GM23338 (cell line): ENCODE results near the gene FOXP4. TPM values are rescaled to one million over a fixed set of nuclear protein-coding genes. Genes with fewer than 3 reads are reported as not detected.

Source experiments
- ATAC-seq: fragments of 200-7000 bp; cut with Tn5 transposase; 3 replicates; pipeline ENCODE4 v1.9.1; 2020
- DNase-seq: peaks from one replicate; pipeline ENCODE4 v3.0.0-alpha.2; 2015; ENCODE audit warnings: low spot score
- H2AFZ ChIP-seq: fragments of 200-600 bp; sonication (generic); 2 replicates; pipeline ENCODE4 v1.8.0; 2016; ENCODE audit warnings: antibody characterized with exemption, mild to moderate bottlenecking, moderate library complexity
- H3F3A ChIP-seq: fragments of 200-600 bp; sonication (generic); replicated peaks from 2 replicates; pipeline ENCODE4 v1.8.0; 2017; ENCODE audit warnings: antibody characterized with exemption, mixed run types, low read depth
- H3K27ac ChIP-seq: fragments of 200-600 bp; sonication (generic); 2 replicates; pipeline ENCODE4 v1.6.1; 2016; ENCODE audit warnings: low read depth
- H3K27me3 ChIP-seq: fragments of 200-600 bp; sonication (generic); 2 replicates; pipeline ENCODE4 v1.8.0; 2016; ENCODE audit warnings: mild to moderate bottlenecking, mixed run types, moderate library complexity; ENCODE audit not compliant: insufficient read depth
- H3K36me3 ChIP-seq: fragments of 200-600 bp; sonication (generic); 2 replicates; pipeline ENCODE4 v1.8.0; 2016; ENCODE audit warnings: mild to moderate bottlenecking; ENCODE audit not compliant: insufficient read depth
- H3K4me1 ChIP-seq: fragments of 200-600 bp; sonication (generic); 2 replicates; pipeline ENCODE4 v1.8.0; 2016; ENCODE audit warnings: mild to moderate bottlenecking, moderate library complexity; ENCODE audit not compliant: insufficient read depth
- H3K4me2 ChIP-seq: fragments of 200-600 bp; sonication (generic); 2 replicates; pipeline ENCODE4 v1.7.1; 2017; ENCODE audit warnings: mixed run types
- H3K4me3 ChIP-seq: fragments of 200-600 bp; sonication (generic); 2 replicates; pipeline ENCODE4 v1.6.1; 2016; ENCODE audit warnings: mixed run types
- H3K79me2 ChIP-seq: fragments of 200-600 bp; sonication (generic); replicated peaks from 2 replicates; pipeline ENCODE4 v1.8.0; 2017; ENCODE audit warnings: mild to moderate bottlenecking; ENCODE audit not compliant: insufficient read depth
- H3K9me2 ChIP-seq: fragments of 200-600 bp; sonication (generic); 2 replicates; pipeline ENCODE4 v1.8.0; 2017; ENCODE audit not compliant: insufficient read depth
- H4K20me1 ChIP-seq: fragments of 200-600 bp; sonication (generic); replicated peaks from 2 replicates; pipeline ENCODE4 v1.8.0; 2017; ENCODE audit warnings: mild to moderate bottlenecking; ENCODE audit not compliant: insufficient read depth
- H3K27ac Mint-ChIP-seq: 2 replicates; pipeline ENCODE4 v1.8.0; 2020; ENCODE audit warnings: inconsistent platforms, mild to moderate bottlenecking, moderate library complexity, mixed read lengths
- H3K27me3 Mint-ChIP-seq: 3 replicates; pipeline ENCODE4 v1.8.0; 2022; ENCODE audit warnings: low read depth, mild to moderate bottlenecking, moderate library complexity, mixed read lengths, inconsistent platforms; ENCODE audit not compliant: insufficient read depth, poor library complexity
- H3K36me3 Mint-ChIP-seq: 3 replicates; pipeline ENCODE4 v1.8.0; 2021; ENCODE audit warnings: low read depth, mild to moderate bottlenecking, inconsistent platforms, moderate library complexity, mixed read lengths
- H3K4me1 Mint-ChIP-seq: 3 replicates; pipeline ENCODE4 v1.8.0; 2020; ENCODE audit warnings: mild to moderate bottlenecking, inconsistent platforms, mixed read lengths
- H3K4me3 Mint-ChIP-seq: 3 replicates; pipeline ENCODE4 v1.8.0; 2021; ENCODE audit warnings: moderate library complexity, mild to moderate bottlenecking, inconsistent platforms, mixed read lengths
- H3K9me3 Mint-ChIP-seq: 3 replicates; pipeline ENCODE4 v1.8.0; 2020; ENCODE audit warnings: moderate library complexity, mild to moderate bottlenecking, inconsistent platforms, mixed read lengths
- CREB1 ChIP-seq: fragments of 250-450 bp; sonication (Bioruptor Pico); IDR thresholded peaks from 2 replicates; pipeline ENCODE4 v1.5.0; 2020; ENCODE audit warnings: low read depth, mild to moderate bottlenecking, moderate library complexity
- EZH2phosphoT487 ChIP-seq: fragments of 200-600 bp; sonication (generic); IDR thresholded peaks from one replicate; pipeline ENCODE4 v1.8.1; 2018; ENCODE audit warnings: antibody characterized with exemption; ENCODE audit not compliant: unreplicated experiment
- NANOG ChIP-seq: IDR thresholded peaks from 2 replicates; pipeline ENCODE4 v1.6.1; 2016; ENCODE audit warnings: antibody characterized with exemption, borderline replicate concordance
- ZNF331 ChIP-seq: fragments of 250-450 bp; sonication (Bioruptor Pico); IDR thresholded peaks from 2 replicates; pipeline ENCODE4 v1.5.0; 2020; ENCODE audit warnings: low read depth, mild to moderate bottlenecking, moderate library complexity
- polyA plus RNA-seq: library from polyadenylated mRNA; unstranded; fragments of >200 nt; fragmentation: Nextera tagmentation; extraction: Ambion mirVana; gene quantifications from 2 replicates; pipeline ENCODE4 v1.2.1, GENCODE V29; 2016
- total RNA-seq: library from RNA; depleted of rRNA; stranded (reverse); fragments of >200 nt; shearing (Covaris generic); gene quantifications from 2 replicates; pipeline ENCODE4 v1.2.3, GENCODE V29; 2014
- TF ChIP-seq, protein P1 (sequence below): fragments of 250-450 bp; sonication (Bioruptor Pico); IDR thresholded peaks from 2 replicates; pipeline ENCODE4 v1.5.0; 2020; ENCODE audit warnings: mild to moderate bottlenecking, moderate library complexity
- TF ChIP-seq, protein P2 (sequence below): IDR thresholded peaks from one replicate; pipeline ENCODE4 v1.6.1; 2018; ENCODE audit warnings: antibody characterized with exemption; ENCODE audit not compliant: unreplicated experiment

The FOXP4 gene
- total and polyA plus RNA-seq, 2 experiments from 2014 or later, result 5.1 to 13.5 TPM

- TF ChIP-seq, protein P1, sequence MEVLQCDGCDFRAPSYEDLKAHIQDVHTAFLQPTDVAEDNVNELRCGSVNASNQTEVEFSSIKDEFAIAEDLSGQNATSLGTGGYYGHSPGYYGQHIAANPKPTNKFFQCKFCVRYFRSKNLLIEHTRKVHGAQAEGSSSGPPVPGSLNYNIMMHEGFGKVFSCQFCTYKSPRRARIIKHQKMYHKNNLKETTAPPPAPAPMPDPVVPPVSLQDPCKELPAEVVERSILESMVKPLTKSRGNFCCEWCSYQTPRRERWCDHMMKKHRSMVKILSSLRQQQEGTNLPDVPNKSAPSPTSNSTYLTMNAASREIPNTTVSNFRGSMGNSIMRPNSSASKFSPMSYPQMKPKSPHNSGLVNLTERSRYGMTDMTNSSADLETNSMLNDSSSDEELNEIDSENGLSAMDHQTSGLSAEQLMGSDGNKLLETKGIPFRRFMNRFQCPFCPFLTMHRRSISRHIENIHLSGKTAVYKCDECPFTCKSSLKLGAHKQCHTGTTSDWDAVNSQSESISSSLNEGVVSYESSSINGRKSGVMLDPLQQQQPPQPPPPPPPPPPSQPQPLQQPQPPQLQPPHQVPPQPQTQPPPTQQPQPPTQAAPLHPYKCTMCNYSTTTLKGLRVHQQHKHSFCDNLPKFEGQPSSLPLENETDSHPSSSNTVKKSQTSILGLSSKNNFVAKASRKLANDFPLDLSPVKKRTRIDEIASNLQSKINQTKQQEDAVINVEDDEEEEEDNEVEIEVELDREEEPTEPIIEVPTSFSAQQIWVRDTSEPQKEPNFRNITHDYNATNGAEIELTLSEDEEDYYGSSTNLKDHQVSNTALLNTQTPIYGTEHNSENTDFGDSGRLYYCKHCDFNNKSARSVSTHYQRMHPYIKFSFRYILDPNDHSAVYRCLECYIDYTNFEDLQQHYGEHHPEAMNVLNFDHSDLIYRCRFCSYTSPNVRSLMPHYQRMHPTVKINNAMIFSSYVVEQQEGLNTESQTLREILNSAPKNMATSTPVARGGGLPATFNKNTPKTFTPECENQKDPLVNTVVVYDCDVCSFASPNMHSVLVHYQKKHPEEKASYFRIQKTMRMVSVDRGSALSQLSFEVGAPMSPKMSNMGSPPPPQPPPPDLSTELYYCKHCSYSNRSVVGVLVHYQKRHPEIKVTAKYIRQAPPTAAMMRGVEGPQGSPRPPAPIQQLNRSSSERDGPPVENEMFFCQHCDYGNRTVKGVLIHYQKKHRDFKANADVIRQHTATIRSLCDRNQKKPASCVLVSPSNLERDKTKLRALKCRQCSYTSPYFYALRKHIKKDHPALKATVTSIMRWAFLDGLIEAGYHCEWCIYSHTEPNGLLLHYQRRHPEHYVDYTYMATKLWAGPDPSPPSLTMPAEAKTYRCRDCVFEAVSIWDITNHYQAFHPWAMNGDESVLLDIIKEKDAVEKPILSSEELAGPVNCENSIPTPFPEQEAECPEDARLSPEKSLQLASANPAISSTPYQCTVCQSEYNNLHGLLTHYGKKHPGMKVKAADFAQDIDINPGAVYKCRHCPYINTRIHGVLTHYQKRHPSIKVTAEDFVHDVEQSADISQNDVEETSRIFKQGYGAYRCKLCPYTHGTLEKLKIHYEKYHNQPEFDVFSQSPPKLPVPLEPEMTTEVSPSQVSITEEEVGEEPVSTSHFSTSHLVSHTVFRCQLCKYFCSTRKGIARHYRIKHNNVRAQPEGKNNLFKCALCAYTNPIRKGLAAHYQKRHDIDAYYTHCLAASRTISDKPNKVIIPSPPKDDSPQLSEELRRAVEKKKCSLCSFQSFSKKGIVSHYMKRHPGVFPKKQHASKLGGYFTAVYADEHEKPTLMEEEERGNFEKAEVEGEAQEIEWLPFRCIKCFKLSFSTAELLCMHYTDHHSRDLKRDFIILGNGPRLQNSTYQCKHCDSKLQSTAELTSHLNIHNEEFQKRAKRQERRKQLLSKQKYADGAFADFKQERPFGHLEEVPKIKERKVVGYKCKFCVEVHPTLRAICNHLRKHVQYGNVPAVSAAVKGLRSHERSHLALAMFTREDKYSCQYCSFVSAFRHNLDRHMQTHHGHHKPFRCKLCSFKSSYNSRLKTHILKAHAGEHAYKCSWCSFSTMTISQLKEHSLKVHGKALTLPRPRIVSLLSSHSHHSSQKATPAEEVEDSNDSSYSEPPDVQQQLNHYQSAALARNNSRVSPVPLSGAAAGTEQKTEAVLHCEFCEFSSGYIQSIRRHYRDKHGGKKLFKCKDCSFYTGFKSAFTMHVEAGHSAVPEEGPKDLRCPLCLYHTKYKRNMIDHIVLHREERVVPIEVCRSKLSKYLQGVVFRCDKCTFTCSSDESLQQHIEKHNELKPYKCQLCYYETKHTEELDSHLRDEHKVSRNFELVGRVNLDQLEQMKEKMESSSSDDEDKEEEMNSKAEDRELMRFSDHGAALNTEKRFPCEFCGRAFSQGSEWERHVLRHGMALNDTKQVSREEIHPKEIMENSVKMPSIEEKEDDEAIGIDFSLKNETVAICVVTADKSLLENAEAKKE, result no peak
- TF ChIP-seq ZNF331 (CRISPR knock-in tag), result no peak
These were observed 37.7 kb upstream of the FOXP4 start (continued) for GRCh38 chr6:41508479-41508878.

- peaks cover 53% of the 10 kb centered on the region for H3K27me3 Mint-ChIP-seq
- H3K27me3 ChIP-seq, result peaks cover 97% of the 10 kb centered on the region
- H3F3A ChIP-seq, result peaks cover 14% of the 10 kb centered on the region
- no peaks in the 10 kb centered on the region for H3K79me2 ChIP-seq
- peaks cover 12% of the 10 kb centered on the region for H3K4me1 Mint-ChIP-seq
- H3K27ac Mint-ChIP-seq, result no peak overlapping the region
- no peaks in the 10 kb centered on the region for H3K9me3 Mint-ChIP-seq
- no peaks in the 10 kb centered on the region for H3K9me2 ChIP-seq
- no peak overlapping the region for H3K4me3 Mint-ChIP-seq
- H3K4me3 ChIP-seq, result no peak overlapping the region
- ATAC-seq (no peak), DNase-seq (no peak)
- H3K36me3 Mint-ChIP-seq, result no peaks in the 10 kb centered on the region
- H3K4me1 ChIP-seq, result peaks cover 14% of the 10 kb centered on the region
- H3K36me3 ChIP-seq, result peaks cover 4% of the 10 kb centered on the region; the same call in 1 of the 2 replicates
- no peak overlapping the region for H2AFZ ChIP-seq
- H4K20me1 ChIP-seq, result peaks cover 4% of the 10 kb centered on the region; the same call in 1 of the 2 replicates
- no peak overlapping the region for H3K27ac ChIP-seq
- no peak overlapping the region for H3K4me2 ChIP-seq
- TF ChIP-seq, protein P2, sequence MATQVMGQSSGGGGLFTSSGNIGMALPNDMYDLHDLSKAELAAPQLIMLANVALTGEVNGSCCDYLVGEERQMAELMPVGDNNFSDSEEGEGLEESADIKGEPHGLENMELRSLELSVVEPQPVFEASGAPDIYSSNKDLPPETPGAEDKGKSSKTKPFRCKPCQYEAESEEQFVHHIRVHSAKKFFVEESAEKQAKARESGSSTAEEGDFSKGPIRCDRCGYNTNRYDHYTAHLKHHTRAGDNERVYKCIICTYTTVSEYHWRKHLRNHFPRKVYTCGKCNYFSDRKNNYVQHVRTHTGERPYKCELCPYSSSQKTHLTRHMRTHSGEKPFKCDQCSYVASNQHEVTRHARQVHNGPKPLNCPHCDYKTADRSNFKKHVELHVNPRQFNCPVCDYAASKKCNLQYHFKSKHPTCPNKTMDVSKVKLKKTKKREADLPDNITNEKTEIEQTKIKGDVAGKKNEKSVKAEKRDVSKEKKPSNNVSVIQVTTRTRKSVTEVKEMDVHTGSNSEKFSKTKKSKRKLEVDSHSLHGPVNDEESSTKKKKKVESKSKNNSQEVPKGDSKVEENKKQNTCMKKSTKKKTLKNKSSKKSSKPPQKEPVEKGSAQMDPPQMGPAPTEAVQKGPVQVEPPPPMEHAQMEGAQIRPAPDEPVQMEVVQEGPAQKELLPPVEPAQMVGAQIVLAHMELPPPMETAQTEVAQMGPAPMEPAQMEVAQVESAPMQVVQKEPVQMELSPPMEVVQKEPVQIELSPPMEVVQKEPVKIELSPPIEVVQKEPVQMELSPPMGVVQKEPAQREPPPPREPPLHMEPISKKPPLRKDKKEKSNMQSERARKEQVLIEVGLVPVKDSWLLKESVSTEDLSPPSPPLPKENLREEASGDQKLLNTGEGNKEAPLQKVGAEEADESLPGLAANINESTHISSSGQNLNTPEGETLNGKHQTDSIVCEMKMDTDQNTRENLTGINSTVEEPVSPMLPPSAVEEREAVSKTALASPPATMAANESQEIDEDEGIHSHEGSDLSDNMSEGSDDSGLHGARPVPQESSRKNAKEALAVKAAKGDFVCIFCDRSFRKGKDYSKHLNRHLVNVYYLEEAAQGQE, result no peak
- TF ChIP-seq EZH2phosphoT487 (no peak), NANOG (no peak), CREB1 (no peak)
- TF ChIP-seq, protein P1, result no peak
These were observed 36.6 kb upstream of the FOXP4 start for GRCh38 chr6:41509580-41509979.
